GM23338 (cell line): Measurements from ENCODE around the gene ZBTB20.

Source experiments
- CREB1 ChIP-seq: fragments of 250-450 bp; sonication (Bioruptor Pico); IDR thresholded peaks from 2 replicates; pipeline ENCODE4 v1.5.0; 2020; ENCODE audit warnings: low read depth, mild to moderate bottlenecking, moderate library complexity
- CTCF ChIP-seq, 2 experiments: fragments of 200-600 bp in 1 of 2; sonication (generic) in 1 of 2; conservative IDR thresholded peaks; 2 replicates each; pipeline versions ENCODE4 v1.5.1 to v1.6.1; 2016 to 2017; ENCODE audit warnings: antibody characterized with exemption in 2 of 2, low read depth in 2 of 2, mild to moderate bottlenecking in 2 of 2, moderate library complexity in 1 of 2
- EZH2 ChIP-seq: fragments of 200-600 bp; sonication (generic); IDR thresholded peaks from one replicate; pipeline ENCODE4 v1.8.0; 2017; ENCODE audit warnings: antibody characterized with exemption, mild to moderate bottlenecking, low read depth; ENCODE audit not compliant: unreplicated experiment
- POLR2AphosphoS5 ChIP-seq: IDR thresholded peaks from 2 replicates; pipeline ENCODE4 v1.6.1; 2016; ENCODE audit warnings: antibody characterized with exemption, low read depth
- TF ChIP-seq, protein P1 (sequence below): IDR thresholded peaks from one replicate; pipeline ENCODE4 v1.6.1; 2018; ENCODE audit warnings: antibody characterized with exemption; ENCODE audit not compliant: unreplicated experiment
- TF ChIP-seq, protein P2 (sequence below): IDR thresholded peaks from 2 replicates; pipeline ENCODE4 v1.6.1; 2016; ENCODE audit warnings: antibody characterized with exemption

DNA sequence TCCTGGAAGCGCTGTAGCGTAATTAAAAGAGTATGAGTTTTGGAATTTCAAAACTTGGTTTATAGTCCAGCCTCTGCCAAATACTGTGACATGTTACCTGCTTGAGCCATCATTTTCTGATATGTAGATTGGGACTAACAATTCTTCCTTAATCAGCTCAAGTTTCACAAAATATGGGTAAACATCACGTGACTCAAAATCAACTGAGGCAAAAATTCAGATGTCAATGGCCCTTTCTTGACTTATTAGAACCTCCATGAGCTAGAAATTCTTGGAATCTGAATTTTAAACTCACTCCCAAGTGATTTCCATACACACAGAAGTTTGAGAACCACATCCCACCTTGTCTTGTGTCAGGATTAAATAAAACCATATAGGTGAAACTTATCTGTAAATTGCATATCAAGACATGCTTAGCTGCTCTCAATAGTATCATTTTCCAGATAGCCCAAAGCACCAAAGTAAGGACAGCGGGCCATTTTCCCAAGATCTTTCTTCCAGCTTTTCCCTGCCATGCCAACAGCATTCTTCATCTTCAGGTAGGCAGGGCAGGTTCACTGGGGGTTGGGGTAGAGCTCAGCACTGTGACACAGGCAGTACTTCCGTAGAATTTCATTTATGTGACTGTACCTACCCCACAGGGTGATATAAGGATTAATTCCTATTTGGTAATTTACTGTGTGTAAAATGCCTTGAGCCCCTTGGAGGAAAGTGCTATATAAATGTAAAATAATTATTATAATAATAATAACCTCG, 474.2 kb downstream of the ZBTB20 start:
- TF ChIP-seq CTCF (conservative IDR thresholded peaks at IDR 0.05; ENCODE audit: low read depth in 2 of 2) (no peak), EZH2 (no peak), CREB1 (CRISPR knock-in tag) (no peak), POLR2AphosphoS5 (no peak)
- TF ChIP-seq, protein P1, sequence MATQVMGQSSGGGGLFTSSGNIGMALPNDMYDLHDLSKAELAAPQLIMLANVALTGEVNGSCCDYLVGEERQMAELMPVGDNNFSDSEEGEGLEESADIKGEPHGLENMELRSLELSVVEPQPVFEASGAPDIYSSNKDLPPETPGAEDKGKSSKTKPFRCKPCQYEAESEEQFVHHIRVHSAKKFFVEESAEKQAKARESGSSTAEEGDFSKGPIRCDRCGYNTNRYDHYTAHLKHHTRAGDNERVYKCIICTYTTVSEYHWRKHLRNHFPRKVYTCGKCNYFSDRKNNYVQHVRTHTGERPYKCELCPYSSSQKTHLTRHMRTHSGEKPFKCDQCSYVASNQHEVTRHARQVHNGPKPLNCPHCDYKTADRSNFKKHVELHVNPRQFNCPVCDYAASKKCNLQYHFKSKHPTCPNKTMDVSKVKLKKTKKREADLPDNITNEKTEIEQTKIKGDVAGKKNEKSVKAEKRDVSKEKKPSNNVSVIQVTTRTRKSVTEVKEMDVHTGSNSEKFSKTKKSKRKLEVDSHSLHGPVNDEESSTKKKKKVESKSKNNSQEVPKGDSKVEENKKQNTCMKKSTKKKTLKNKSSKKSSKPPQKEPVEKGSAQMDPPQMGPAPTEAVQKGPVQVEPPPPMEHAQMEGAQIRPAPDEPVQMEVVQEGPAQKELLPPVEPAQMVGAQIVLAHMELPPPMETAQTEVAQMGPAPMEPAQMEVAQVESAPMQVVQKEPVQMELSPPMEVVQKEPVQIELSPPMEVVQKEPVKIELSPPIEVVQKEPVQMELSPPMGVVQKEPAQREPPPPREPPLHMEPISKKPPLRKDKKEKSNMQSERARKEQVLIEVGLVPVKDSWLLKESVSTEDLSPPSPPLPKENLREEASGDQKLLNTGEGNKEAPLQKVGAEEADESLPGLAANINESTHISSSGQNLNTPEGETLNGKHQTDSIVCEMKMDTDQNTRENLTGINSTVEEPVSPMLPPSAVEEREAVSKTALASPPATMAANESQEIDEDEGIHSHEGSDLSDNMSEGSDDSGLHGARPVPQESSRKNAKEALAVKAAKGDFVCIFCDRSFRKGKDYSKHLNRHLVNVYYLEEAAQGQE = no peak
- TF ChIP-seq, protein P2, sequence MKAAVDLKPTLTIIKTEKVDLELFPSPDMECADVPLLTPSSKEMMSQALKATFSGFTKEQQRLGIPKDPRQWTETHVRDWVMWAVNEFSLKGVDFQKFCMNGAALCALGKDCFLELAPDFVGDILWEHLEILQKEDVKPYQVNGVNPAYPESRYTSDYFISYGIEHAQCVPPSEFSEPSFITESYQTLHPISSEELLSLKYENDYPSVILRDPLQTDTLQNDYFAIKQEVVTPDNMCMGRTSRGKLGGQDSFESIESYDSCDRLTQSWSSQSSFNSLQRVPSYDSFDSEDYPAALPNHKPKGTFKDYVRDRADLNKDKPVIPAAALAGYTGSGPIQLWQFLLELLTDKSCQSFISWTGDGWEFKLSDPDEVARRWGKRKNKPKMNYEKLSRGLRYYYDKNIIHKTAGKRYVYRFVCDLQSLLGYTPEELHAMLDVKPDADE = no peak
